GM12878 (cell line): ENCODE data around the gene NIPAL1. TPM values are rescaled to one million over a fixed set of nuclear protein-coding genes. Genes with fewer than 3 reads are reported as not detected.

Experiments
- ATAC-seq: fragments of 200-7000 bp; cut with Tn5 transposase; 3 replicates; pipeline ENCODE4 v1.9.1; 2020; ENCODE audit warnings: mild to moderate bottlenecking, moderate library complexity
- BruUV-seq: library from RNA; stranded (reverse); fragments of 400-500 nt; replicated peaks from 2 replicates; lab custom pipeline; 2021; lab: Mats Ljungman, UMichigan
- CTCF ChIA-PET: fragments of 300-600 bp; sonication (Branson Sonifier 250); formaldehyde crosslinking; extraction: SDS; loops from one replicate; lab custom pipeline; 2021; ENCODE audit warnings: inconsistent platforms; lab: Yijun Ruan, JAX
- POLR2A ChIA-PET: fragments of 350-600 bp; formaldehyde crosslinking; extraction: SDS; loops from one replicate; lab custom pipeline; 2021; ENCODE audit warnings: inconsistent platforms; lab: Charles Lee
- RAD21 ChIA-PET: fragments of 300-600 bp; sonication (Branson Sonifier 250); formaldehyde crosslinking; loops from one replicate; lab custom pipeline; 2023; ENCODE audit warnings: antibody characterized with exemption; ENCODE audit not compliant: unreplicated experiment; lab: Charles Lee
- SMC1A ChIA-PET: fragments of 300-600 bp; sonication (Branson Sonifier 250); formaldehyde crosslinking; loops from one replicate; lab custom pipeline; 2023; ENCODE audit not compliant: unreplicated experiment, uncharacterized antibody; lab: Charles Lee
- DNase-seq: peaks from one replicate; pipeline ENCODE4 v3.0.0-alpha.2; 2011; ENCODE audit warnings: low read depth, low spot score
- FAIRE-seq: peaks from 3 replicates; lab custom pipeline; 2011; peaks lifted over from hg19 to GRCh38; lab: Jason Lieb, UNC
- H2AFZ ChIP-seq: 2 replicates; pipeline ENCODE4 v1.6.0; 2011; ENCODE audit warnings: low read depth, low read length, control low read depth; ENCODE audit not compliant: control insufficient read depth
- H3K27ac ChIP-seq: 2 replicates; pipeline ENCODE4 v1.5.1; 2011; ENCODE audit warnings: control low read depth; ENCODE audit not compliant: control insufficient read depth, insufficient read depth
- H3K27me3 ChIP-seq, 2 experiments: replicated peaks in 1 of 2; 2 replicates each; pipeline versions ENCODE4 v1.6.0 to v1.6.1; 2011; ENCODE audit warnings: low read length in 1 of 2; ENCODE audit not compliant: control insufficient read depth in 2 of 2, insufficient read depth in 2 of 2
- H3K36me3 ChIP-seq, 2 experiments: 2 replicates each; pipeline ENCODE4 v1.5.1; 2011; ENCODE audit warnings: low read length in 1 of 2; ENCODE audit not compliant: control insufficient read depth in 2 of 2, insufficient read depth in 2 of 2
- H3K4me1 ChIP-seq: 2 replicates; pipeline ENCODE4 v1.6.1; 2011; ENCODE audit warnings: mild to moderate bottlenecking, low read length, moderate library complexity, mixed read lengths; ENCODE audit not compliant: control insufficient read depth, insufficient read depth
- H3K4me2 ChIP-seq: 2 replicates; pipeline ENCODE4 v1.6.0; 2011; ENCODE audit warnings: control low read depth; ENCODE audit not compliant: control insufficient read depth, insufficient read depth
- H3K4me3 ChIP-seq: fragments of 200-600 bp; sonication (generic); 2 replicates; pipeline ENCODE4 v1.5.1; 2016
- H3K79me2 ChIP-seq: 2 replicates; pipeline ENCODE4 v1.6.0; 2011; ENCODE audit warnings: low read length; ENCODE audit not compliant: control insufficient read depth, insufficient read depth
- H3K9ac ChIP-seq: 2 replicates; pipeline ENCODE4 v1.8.0; 2011; ENCODE audit warnings: low read length, control low read depth, mixed read lengths; ENCODE audit not compliant: control insufficient read depth, insufficient read depth
- H3K9me3 ChIP-seq: replicated peaks from 3 replicates; pipeline ENCODE4 v1.5.1; 2011; ENCODE audit warnings: mild to moderate bottlenecking, low read length; ENCODE audit not compliant: control insufficient read depth, insufficient read depth
- H4K20me1 ChIP-seq: 2 replicates; pipeline ENCODE4 v1.6.0; 2011; ENCODE audit not compliant: control insufficient read depth, insufficient read depth
- MXI1 ChIP-seq: fragments of 150-350 bp; IDR thresholded peaks from 2 replicates; pipeline ENCODE4 v1.6.1; 2011; ENCODE audit warnings: low read depth, mild to moderate bottlenecking, inconsistent platforms, low read length, improper control_type of control experiment
- SRF ChIP-seq, 2 experiments: IDR thresholded peaks; 2 replicates each; pipeline ENCODE4 v1.6.1; 2011; ENCODE audit warnings: low read depth in 2 of 2, low read length in 2 of 2, mild to moderate bottlenecking in 1 of 2, moderate library complexity in 1 of 2
- ZBTB33 ChIP-seq: fragments of 450-650 bp; IDR thresholded peaks from 2 replicates; pipeline ENCODE4 v1.6.1; 2017; ENCODE audit warnings: mild to moderate bottlenecking
- WGBS: methylation state at CpG from one replicate; pipeline ENCODE4 v1.1.6; 2016; ENCODE audit warnings: low lambda C conversion rate; ENCODE audit not compliant: insufficient replicate concordance, insufficient coverage; ENCODE audit errors: missing lambda C conversion rate; 5-methylcytosine and 5-hydroxymethylcytosine counted together
- in situ Hi-C: fragments of 300-500 bp; cut with MboI; formaldehyde crosslinking; loops from 9 replicates; pipeline ENCODE4 v1.14.3; 2018; ENCODE audit warnings: mixed read lengths
- intact Hi-C: fragments of 100-400 bp; cut with micrococcal nuclease; formaldehyde crosslinking; loops from one replicate; pipeline ENCODE4 v1.14.2; 2022; ENCODE audit not compliant: unreplicated experiment
- polyA plus RNA-seq, 11 experiments: library from polyadenylated mRNA; depleted of rRNA in 4 of 11; unstranded in 6 of 11; stranded (reverse) in 5 of 11; fragments of >200 nt; fragmentation: Nextera tagmentation in 4 of 11; fragmentation: Illumina TruSeq in 1 of 11; extraction: Ambion mirVana in 4 of 11; extraction: Trizol in 1 of 11; gene quantifications; 1 replicate in 1 of 11; 2 replicates in 10 of 11; pipeline versions ENCODE4 v1.2.1 to v1.2.3, GENCODE V29; 2011 to 2016; ENCODE audit warnings: inconsistent platforms in 2 of 11, missing spikeins in 2 of 11, low read depth in 1 of 11
- total RNA-seq, 4 experiments: library from RNA; depleted of rRNA in 3 of 4; stranded (reverse); fragments of >200 nt in 3 of 4; fragmentation: Illumina TruSeq in 1 of 4; extraction: Trizol in 1 of 4; gene quantifications; 2 replicates each; pipeline versions ENCODE4 v1.2.1 to v1.2.3, GENCODE V29; 2013 to 2021
- TF ChIP-seq, protein P1 (sequence below): fragments of 450-650 bp; IDR thresholded peaks from 2 replicates; pipeline ENCODE4 v1.6.1; 2018; ENCODE audit warnings: mild to moderate bottlenecking, low read depth, moderate library complexity; ENCODE audit not compliant: partially characterized antibody

Gene NIPAL1
- total and polyA plus RNA-seq, 10 of the 15 experiments (the other 5 are each of a cell fraction or from before 2014, with no cell fraction given), result 0.46 to 9.7 (median 5.9) TPM

DNA sequence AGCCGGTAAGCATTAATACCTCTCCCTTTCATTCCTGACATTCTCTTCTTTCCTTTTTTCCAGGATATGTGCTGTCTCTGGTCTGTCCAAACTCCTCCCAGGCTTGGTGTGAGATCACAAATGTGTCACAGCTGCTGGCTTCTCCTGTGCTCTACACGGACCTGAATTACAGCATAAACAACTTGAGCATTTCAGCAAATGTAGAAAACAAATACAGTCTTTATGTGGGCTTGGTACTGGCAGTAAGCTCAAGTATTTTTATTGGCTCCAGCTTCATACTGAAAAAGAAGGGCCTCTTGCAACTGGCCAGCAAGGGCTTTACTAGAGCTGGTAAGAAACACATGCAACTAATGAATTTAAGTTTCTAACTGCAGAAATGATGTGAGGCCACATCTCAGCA is 8.4 kb downstream of the NIPAL1 start:
- in situ Hi-C loops, result no loop called here
- FAIRE-seq, result no peak
- CTCF ChIA-PET, result interaction anchor here (0.7 to 1.0 kb wide), 3 partner anchors 12 to 62 kb away, joined by 3 to 4 read pairs (median 3); no protein-coding TSS in a partner anchor

More for the DNA sequence above, 8.4 kb downstream of the NIPAL1 start:
- DNase-seq (no peak), ATAC-seq (no peak)
- RAD21 ChIA-PET, result no interaction called here
- intact Hi-C loops, result no loop called here
- POLR2A ChIA-PET, result no interaction called here
- H3K9me3 ChIP-seq, result no peaks in the 10 kb centered on the region; the same call in 2 of the 3 replicates
- no peaks in the 10 kb centered on the region for H3K27me3 ChIP-seq
- no peaks in the 10 kb centered on the region for H3K36me3 ChIP-seq
- H3K9ac ChIP-seq, result no peak overlapping the region
- H4K20me1 ChIP-seq, result no peaks in the 10 kb centered on the region
- no peak overlapping the region for H3K27ac ChIP-seq
- no peak overlapping the region for H3K4me2 ChIP-seq
- BruUV-seq, result no TSS peak
- no peak overlapping the region for H3K4me3 ChIP-seq
- no peak overlapping the region for H2AFZ ChIP-seq
- 18% methylated on average over 2 of the region's 2 CpGs for WGBS
- SMC1A ChIA-PET, result interaction anchor here (1.0 to 1.4 kb wide), 6 partner anchors 9 to 83 kb away, joined by 3 to 7 read pairs (median 4); no protein-coding TSS in a partner anchor
- no peaks in the 10 kb centered on the region for H3K79me2 ChIP-seq
- TF ChIP-seq MXI1 (no peak), ZBTB33 (no peak), SRF (IDR thresholded peaks at IDR 0.05; ENCODE audit: low read depth in 2 of 2, low read length in 2 of 2) (no peak)
- TF ChIP-seq, protein P1, sequence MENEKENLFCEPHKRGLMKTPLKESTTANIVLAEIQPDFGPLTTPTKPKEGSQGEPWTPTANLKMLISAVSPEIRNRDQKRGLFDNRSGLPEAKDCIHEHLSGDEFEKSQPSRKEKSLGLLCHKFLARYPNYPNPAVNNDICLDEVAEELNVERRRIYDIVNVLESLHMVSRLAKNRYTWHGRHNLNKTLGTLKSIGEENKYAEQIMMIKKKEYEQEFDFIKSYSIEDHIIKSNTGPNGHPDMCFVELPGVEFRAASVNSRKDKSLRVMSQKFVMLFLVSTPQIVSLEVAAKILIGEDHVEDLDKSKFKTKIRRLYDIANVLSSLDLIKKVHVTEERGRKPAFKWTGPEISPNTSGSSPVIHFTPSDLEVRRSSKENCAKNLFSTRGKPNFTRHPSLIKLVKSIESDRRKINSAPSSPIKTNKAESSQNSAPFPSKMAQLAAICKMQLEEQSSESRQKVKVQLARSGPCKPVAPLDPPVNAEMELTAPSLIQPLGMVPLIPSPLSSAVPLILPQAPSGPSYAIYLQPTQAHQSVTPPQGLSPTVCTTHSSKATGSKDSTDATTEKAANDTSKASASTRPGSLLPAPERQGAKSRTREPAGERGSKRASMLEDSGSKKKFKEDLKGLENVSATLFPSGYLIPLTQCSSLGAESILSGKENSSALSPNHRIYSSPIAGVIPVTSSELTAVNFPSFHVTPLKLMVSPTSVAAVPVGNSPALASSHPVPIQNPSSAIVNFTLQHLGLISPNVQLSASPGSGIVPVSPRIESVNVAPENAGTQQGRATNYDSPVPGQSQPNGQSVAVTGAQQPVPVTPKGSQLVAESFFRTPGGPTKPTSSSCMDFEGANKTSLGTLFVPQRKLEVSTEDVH, result no peak
- peaks cover 23% of the 10 kb centered on the region for H3K4me1 ChIP-seq
